GM23338 (cell line): ENCODE data around the gene FYCO1. TPM values are rescaled to one million over a fixed set of nuclear protein-coding genes. Genes with fewer than 3 reads are reported as not detected.

ENCODE experiments used
- ATAC-seq: fragments of 200-7000 bp; cut with Tn5 transposase; 3 replicates; pipeline ENCODE4 v1.9.1; 2020
- DNase-seq: peaks from one replicate; pipeline ENCODE4 v3.0.0-alpha.2; 2015; ENCODE audit warnings: low spot score
- H2AFZ ChIP-seq: fragments of 200-600 bp; sonication (generic); 2 replicates; pipeline ENCODE4 v1.8.0; 2016; ENCODE audit warnings: antibody characterized with exemption, mild to moderate bottlenecking, moderate library complexity
- H3F3A ChIP-seq: fragments of 200-600 bp; sonication (generic); replicated peaks from 2 replicates; pipeline ENCODE4 v1.8.0; 2017; ENCODE audit warnings: antibody characterized with exemption, mixed run types, low read depth
- H3K27ac ChIP-seq: fragments of 200-600 bp; sonication (generic); 2 replicates; pipeline ENCODE4 v1.6.1; 2016; ENCODE audit warnings: low read depth
- H3K27me3 ChIP-seq: fragments of 200-600 bp; sonication (generic); 2 replicates; pipeline ENCODE4 v1.8.0; 2016; ENCODE audit warnings: mild to moderate bottlenecking, mixed run types, moderate library complexity; ENCODE audit not compliant: insufficient read depth
- H3K36me3 ChIP-seq: fragments of 200-600 bp; sonication (generic); 2 replicates; pipeline ENCODE4 v1.8.0; 2016; ENCODE audit warnings: mild to moderate bottlenecking; ENCODE audit not compliant: insufficient read depth
- H3K4me1 ChIP-seq: fragments of 200-600 bp; sonication (generic); 2 replicates; pipeline ENCODE4 v1.8.0; 2016; ENCODE audit warnings: mild to moderate bottlenecking, moderate library complexity; ENCODE audit not compliant: insufficient read depth
- H3K4me2 ChIP-seq: fragments of 200-600 bp; sonication (generic); 2 replicates; pipeline ENCODE4 v1.7.1; 2017; ENCODE audit warnings: mixed run types
- H3K4me3 ChIP-seq: fragments of 200-600 bp; sonication (generic); 2 replicates; pipeline ENCODE4 v1.6.1; 2016; ENCODE audit warnings: mixed run types
- H3K79me2 ChIP-seq: fragments of 200-600 bp; sonication (generic); replicated peaks from 2 replicates; pipeline ENCODE4 v1.8.0; 2017; ENCODE audit warnings: mild to moderate bottlenecking; ENCODE audit not compliant: insufficient read depth
- H3K9me2 ChIP-seq: fragments of 200-600 bp; sonication (generic); 2 replicates; pipeline ENCODE4 v1.8.0; 2017; ENCODE audit not compliant: insufficient read depth
- H4K20me1 ChIP-seq: fragments of 200-600 bp; sonication (generic); replicated peaks from 2 replicates; pipeline ENCODE4 v1.8.0; 2017; ENCODE audit warnings: mild to moderate bottlenecking; ENCODE audit not compliant: insufficient read depth
- H3K27ac Mint-ChIP-seq: 2 replicates; pipeline ENCODE4 v1.8.0; 2020; ENCODE audit warnings: inconsistent platforms, mild to moderate bottlenecking, moderate library complexity, mixed read lengths
- H3K27me3 Mint-ChIP-seq: 3 replicates; pipeline ENCODE4 v1.8.0; 2022; ENCODE audit warnings: low read depth, mild to moderate bottlenecking, moderate library complexity, mixed read lengths, inconsistent platforms; ENCODE audit not compliant: insufficient read depth, poor library complexity
- H3K36me3 Mint-ChIP-seq: 3 replicates; pipeline ENCODE4 v1.8.0; 2021; ENCODE audit warnings: low read depth, mild to moderate bottlenecking, inconsistent platforms, moderate library complexity, mixed read lengths
- H3K4me1 Mint-ChIP-seq: 3 replicates; pipeline ENCODE4 v1.8.0; 2020; ENCODE audit warnings: mild to moderate bottlenecking, inconsistent platforms, mixed read lengths
- H3K4me3 Mint-ChIP-seq: 3 replicates; pipeline ENCODE4 v1.8.0; 2021; ENCODE audit warnings: moderate library complexity, mild to moderate bottlenecking, inconsistent platforms, mixed read lengths
- H3K9me3 Mint-ChIP-seq: 3 replicates; pipeline ENCODE4 v1.8.0; 2020; ENCODE audit warnings: moderate library complexity, mild to moderate bottlenecking, inconsistent platforms, mixed read lengths
- CREB1 ChIP-seq: fragments of 250-450 bp; sonication (Bioruptor Pico); IDR thresholded peaks from 2 replicates; pipeline ENCODE4 v1.5.0; 2020; ENCODE audit warnings: low read depth, mild to moderate bottlenecking, moderate library complexity
- EZH2 ChIP-seq: fragments of 200-600 bp; sonication (generic); IDR thresholded peaks from one replicate; pipeline ENCODE4 v1.8.0; 2017; ENCODE audit warnings: antibody characterized with exemption, mild to moderate bottlenecking, low read depth; ENCODE audit not compliant: unreplicated experiment
- EZH2phosphoT487 ChIP-seq: fragments of 200-600 bp; sonication (generic); IDR thresholded peaks from one replicate; pipeline ENCODE4 v1.8.1; 2018; ENCODE audit warnings: antibody characterized with exemption; ENCODE audit not compliant: unreplicated experiment
- JUNB ChIP-seq: IDR thresholded peaks from one replicate; pipeline ENCODE4 v1.6.1; 2016; ENCODE audit warnings: antibody characterized with exemption; ENCODE audit not compliant: unreplicated experiment
- NANOG ChIP-seq: IDR thresholded peaks from 2 replicates; pipeline ENCODE4 v1.6.1; 2016; ENCODE audit warnings: antibody characterized with exemption, borderline replicate concordance
- POLR2AphosphoS5 ChIP-seq: IDR thresholded peaks from 2 replicates; pipeline ENCODE4 v1.6.1; 2016; ENCODE audit warnings: antibody characterized with exemption, low read depth
- STAT1 ChIP-seq: IDR thresholded peaks from one replicate; pipeline ENCODE4 v1.6.1; 2016; ENCODE audit warnings: antibody characterized with exemption; ENCODE audit not compliant: unreplicated experiment
- ZNF114 ChIP-seq: fragments of 250-450 bp; sonication (Bioruptor Pico); IDR thresholded peaks from 2 replicates; pipeline ENCODE4 v1.5.0; 2020; ENCODE audit warnings: mild to moderate bottlenecking, moderate library complexity
- ZNF331 ChIP-seq: fragments of 250-450 bp; sonication (Bioruptor Pico); IDR thresholded peaks from 2 replicates; pipeline ENCODE4 v1.5.0; 2020; ENCODE audit warnings: low read depth, mild to moderate bottlenecking, moderate library complexity
- polyA plus RNA-seq: library from polyadenylated mRNA; unstranded; fragments of >200 nt; fragmentation: Nextera tagmentation; extraction: Ambion mirVana; gene quantifications from 2 replicates; pipeline ENCODE4 v1.2.1, GENCODE V29; 2016
- total RNA-seq: library from RNA; depleted of rRNA; stranded (reverse); fragments of >200 nt; shearing (Covaris generic); gene quantifications from 2 replicates; pipeline ENCODE4 v1.2.3, GENCODE V29; 2014
- TF ChIP-seq, protein P1 (sequence below): IDR thresholded peaks from 2 replicates; pipeline ENCODE4 v1.6.1; 2016; ENCODE audit warnings: antibody characterized with exemption
- TF ChIP-seq, protein P2 (sequence below): IDR thresholded peaks from one replicate; pipeline ENCODE4 v1.6.1; 2018; ENCODE audit warnings: antibody characterized with exemption; ENCODE audit not compliant: unreplicated experiment
- TF ChIP-seq, protein P3 (sequence below): fragments of 250-450 bp; sonication (Bioruptor Pico); IDR thresholded peaks from 2 replicates; pipeline ENCODE4 v1.5.0; 2020; ENCODE audit warnings: mild to moderate bottlenecking, moderate library complexity
- TF ChIP-seq, protein P4 (sequence below), 2 experiments: fragments of 200-600 bp in 1 of 2; sonication (generic) in 1 of 2; conservative IDR thresholded peaks; 2 replicates each; pipeline versions ENCODE4 v1.5.1 to v1.6.1; 2016 to 2017; ENCODE audit warnings: antibody characterized with exemption in 2 of 2, low read depth in 2 of 2, mild to moderate bottlenecking in 2 of 2, moderate library complexity in 1 of 2

Gene FYCO1
- total and polyA plus RNA-seq, 2 experiments from 2014 or later = 4.5 to 17.2 TPM

DNA sequence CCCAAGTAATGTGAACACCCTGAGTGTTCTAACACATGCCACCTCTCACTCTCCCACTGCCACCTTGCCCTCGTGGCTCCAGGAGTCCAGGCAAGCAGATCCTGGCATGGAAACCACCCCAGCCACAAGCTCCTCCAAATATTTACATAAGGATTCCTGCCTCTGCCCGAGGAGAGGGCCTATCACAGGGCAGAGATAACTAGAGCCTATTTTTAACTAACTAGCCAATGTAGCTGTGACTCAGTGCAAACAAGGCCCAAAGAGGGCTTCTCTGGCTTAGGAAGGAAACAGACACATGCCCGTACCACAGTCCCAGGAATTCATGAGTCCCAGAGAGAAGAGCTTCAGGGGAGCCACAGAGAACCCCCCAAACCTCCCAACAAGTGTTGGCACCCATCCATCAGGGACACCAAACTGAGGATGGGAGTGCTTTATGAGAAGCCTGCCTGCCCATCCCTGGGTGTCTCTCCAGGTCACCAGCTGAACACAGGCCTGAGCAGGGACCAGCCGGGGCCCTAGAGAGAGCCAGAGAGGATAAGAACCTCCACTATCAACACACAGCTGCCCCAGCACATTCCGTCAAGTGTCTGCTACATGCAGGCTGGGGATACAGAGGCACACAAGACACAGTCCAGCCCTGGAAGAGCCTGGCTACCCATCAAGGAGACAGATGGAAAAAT, 9.2 kb downstream of the FYCO1 start:
- peaks cover 51% of the 10 kb centered on the region for H3K79me2 ChIP-seq
- no peak overlapping the region for H2AFZ ChIP-seq
- no peaks in the 10 kb centered on the region for H3K9me2 ChIP-seq
- no peak overlapping the region for H3K27ac ChIP-seq
- Mint-ChIP-seq H3K4me3 (no peak overlapping the region; the same call in 2 of the 3 replicates), H3K36me3 (peaks cover 19% of the 10 kb centered on the region), H3K27me3 (peaks cover 8% of the 10 kb centered on the region), H3K27ac (no peak overlapping the region), H3K4me1 (peaks cover 8% of the 10 kb centered on the region), H3K9me3 (no peaks in the 10 kb centered on the region; the same call in 2 of the 3 replicates)
- DNase-seq (no peak), ATAC-seq (no peak)
- peaks cover 27% of the 10 kb centered on the region for H3K36me3 ChIP-seq
- no peaks in the 10 kb centered on the region for H3K27me3 ChIP-seq
- TF ChIP-seq JUNB (no peak), CREB1 (CRISPR knock-in tag) (no peak), NANOG (no peak), EZH2 (no peak), ZNF331 (no peak), POLR2AphosphoS5 (no peak), STAT1 (no peak), ZNF114 (no peak), EZH2phosphoT487 (no peak)
- TF ChIP-seq, protein P1, sequence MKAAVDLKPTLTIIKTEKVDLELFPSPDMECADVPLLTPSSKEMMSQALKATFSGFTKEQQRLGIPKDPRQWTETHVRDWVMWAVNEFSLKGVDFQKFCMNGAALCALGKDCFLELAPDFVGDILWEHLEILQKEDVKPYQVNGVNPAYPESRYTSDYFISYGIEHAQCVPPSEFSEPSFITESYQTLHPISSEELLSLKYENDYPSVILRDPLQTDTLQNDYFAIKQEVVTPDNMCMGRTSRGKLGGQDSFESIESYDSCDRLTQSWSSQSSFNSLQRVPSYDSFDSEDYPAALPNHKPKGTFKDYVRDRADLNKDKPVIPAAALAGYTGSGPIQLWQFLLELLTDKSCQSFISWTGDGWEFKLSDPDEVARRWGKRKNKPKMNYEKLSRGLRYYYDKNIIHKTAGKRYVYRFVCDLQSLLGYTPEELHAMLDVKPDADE = no peak
- TF ChIP-seq, protein P2, sequence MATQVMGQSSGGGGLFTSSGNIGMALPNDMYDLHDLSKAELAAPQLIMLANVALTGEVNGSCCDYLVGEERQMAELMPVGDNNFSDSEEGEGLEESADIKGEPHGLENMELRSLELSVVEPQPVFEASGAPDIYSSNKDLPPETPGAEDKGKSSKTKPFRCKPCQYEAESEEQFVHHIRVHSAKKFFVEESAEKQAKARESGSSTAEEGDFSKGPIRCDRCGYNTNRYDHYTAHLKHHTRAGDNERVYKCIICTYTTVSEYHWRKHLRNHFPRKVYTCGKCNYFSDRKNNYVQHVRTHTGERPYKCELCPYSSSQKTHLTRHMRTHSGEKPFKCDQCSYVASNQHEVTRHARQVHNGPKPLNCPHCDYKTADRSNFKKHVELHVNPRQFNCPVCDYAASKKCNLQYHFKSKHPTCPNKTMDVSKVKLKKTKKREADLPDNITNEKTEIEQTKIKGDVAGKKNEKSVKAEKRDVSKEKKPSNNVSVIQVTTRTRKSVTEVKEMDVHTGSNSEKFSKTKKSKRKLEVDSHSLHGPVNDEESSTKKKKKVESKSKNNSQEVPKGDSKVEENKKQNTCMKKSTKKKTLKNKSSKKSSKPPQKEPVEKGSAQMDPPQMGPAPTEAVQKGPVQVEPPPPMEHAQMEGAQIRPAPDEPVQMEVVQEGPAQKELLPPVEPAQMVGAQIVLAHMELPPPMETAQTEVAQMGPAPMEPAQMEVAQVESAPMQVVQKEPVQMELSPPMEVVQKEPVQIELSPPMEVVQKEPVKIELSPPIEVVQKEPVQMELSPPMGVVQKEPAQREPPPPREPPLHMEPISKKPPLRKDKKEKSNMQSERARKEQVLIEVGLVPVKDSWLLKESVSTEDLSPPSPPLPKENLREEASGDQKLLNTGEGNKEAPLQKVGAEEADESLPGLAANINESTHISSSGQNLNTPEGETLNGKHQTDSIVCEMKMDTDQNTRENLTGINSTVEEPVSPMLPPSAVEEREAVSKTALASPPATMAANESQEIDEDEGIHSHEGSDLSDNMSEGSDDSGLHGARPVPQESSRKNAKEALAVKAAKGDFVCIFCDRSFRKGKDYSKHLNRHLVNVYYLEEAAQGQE = no peak
- TF ChIP-seq, protein P3, sequence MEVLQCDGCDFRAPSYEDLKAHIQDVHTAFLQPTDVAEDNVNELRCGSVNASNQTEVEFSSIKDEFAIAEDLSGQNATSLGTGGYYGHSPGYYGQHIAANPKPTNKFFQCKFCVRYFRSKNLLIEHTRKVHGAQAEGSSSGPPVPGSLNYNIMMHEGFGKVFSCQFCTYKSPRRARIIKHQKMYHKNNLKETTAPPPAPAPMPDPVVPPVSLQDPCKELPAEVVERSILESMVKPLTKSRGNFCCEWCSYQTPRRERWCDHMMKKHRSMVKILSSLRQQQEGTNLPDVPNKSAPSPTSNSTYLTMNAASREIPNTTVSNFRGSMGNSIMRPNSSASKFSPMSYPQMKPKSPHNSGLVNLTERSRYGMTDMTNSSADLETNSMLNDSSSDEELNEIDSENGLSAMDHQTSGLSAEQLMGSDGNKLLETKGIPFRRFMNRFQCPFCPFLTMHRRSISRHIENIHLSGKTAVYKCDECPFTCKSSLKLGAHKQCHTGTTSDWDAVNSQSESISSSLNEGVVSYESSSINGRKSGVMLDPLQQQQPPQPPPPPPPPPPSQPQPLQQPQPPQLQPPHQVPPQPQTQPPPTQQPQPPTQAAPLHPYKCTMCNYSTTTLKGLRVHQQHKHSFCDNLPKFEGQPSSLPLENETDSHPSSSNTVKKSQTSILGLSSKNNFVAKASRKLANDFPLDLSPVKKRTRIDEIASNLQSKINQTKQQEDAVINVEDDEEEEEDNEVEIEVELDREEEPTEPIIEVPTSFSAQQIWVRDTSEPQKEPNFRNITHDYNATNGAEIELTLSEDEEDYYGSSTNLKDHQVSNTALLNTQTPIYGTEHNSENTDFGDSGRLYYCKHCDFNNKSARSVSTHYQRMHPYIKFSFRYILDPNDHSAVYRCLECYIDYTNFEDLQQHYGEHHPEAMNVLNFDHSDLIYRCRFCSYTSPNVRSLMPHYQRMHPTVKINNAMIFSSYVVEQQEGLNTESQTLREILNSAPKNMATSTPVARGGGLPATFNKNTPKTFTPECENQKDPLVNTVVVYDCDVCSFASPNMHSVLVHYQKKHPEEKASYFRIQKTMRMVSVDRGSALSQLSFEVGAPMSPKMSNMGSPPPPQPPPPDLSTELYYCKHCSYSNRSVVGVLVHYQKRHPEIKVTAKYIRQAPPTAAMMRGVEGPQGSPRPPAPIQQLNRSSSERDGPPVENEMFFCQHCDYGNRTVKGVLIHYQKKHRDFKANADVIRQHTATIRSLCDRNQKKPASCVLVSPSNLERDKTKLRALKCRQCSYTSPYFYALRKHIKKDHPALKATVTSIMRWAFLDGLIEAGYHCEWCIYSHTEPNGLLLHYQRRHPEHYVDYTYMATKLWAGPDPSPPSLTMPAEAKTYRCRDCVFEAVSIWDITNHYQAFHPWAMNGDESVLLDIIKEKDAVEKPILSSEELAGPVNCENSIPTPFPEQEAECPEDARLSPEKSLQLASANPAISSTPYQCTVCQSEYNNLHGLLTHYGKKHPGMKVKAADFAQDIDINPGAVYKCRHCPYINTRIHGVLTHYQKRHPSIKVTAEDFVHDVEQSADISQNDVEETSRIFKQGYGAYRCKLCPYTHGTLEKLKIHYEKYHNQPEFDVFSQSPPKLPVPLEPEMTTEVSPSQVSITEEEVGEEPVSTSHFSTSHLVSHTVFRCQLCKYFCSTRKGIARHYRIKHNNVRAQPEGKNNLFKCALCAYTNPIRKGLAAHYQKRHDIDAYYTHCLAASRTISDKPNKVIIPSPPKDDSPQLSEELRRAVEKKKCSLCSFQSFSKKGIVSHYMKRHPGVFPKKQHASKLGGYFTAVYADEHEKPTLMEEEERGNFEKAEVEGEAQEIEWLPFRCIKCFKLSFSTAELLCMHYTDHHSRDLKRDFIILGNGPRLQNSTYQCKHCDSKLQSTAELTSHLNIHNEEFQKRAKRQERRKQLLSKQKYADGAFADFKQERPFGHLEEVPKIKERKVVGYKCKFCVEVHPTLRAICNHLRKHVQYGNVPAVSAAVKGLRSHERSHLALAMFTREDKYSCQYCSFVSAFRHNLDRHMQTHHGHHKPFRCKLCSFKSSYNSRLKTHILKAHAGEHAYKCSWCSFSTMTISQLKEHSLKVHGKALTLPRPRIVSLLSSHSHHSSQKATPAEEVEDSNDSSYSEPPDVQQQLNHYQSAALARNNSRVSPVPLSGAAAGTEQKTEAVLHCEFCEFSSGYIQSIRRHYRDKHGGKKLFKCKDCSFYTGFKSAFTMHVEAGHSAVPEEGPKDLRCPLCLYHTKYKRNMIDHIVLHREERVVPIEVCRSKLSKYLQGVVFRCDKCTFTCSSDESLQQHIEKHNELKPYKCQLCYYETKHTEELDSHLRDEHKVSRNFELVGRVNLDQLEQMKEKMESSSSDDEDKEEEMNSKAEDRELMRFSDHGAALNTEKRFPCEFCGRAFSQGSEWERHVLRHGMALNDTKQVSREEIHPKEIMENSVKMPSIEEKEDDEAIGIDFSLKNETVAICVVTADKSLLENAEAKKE (CRISPR knock-in tag) = no peak
- TF ChIP-seq, protein P4, sequence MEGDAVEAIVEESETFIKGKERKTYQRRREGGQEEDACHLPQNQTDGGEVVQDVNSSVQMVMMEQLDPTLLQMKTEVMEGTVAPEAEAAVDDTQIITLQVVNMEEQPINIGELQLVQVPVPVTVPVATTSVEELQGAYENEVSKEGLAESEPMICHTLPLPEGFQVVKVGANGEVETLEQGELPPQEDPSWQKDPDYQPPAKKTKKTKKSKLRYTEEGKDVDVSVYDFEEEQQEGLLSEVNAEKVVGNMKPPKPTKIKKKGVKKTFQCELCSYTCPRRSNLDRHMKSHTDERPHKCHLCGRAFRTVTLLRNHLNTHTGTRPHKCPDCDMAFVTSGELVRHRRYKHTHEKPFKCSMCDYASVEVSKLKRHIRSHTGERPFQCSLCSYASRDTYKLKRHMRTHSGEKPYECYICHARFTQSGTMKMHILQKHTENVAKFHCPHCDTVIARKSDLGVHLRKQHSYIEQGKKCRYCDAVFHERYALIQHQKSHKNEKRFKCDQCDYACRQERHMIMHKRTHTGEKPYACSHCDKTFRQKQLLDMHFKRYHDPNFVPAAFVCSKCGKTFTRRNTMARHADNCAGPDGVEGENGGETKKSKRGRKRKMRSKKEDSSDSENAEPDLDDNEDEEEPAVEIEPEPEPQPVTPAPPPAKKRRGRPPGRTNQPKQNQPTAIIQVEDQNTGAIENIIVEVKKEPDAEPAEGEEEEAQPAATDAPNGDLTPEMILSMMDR (conservative IDR thresholded peaks at IDR 0.05; ENCODE audit: low read depth in 2 of 2) = no peak
- H3K4me2 ChIP-seq = no peak overlapping the region
- no peak overlapping the region for H3K4me3 ChIP-seq
- peaks cover 7% of the 10 kb centered on the region; the same call in 1 of the 2 replicates for H3K4me1 ChIP-seq
- H3F3A ChIP-seq = no peaks in the 10 kb centered on the region
- peaks cover 10% of the 10 kb centered on the region for H4K20me1 ChIP-seq
